T-helper 17 cell (primary cell): ENCODE results near the gene TNFSF18. TPM values are rescaled to one million over a fixed set of nuclear protein-coding genes. Genes with fewer than 3 reads are reported as not detected.

ENCODE experiments used
- ATAC-seq: fragments of 150-1000 bp; cut with Tn5 transposase; 2 replicates; pipeline ENCODE4 v1.10.0; 2021; ENCODE audit warnings: mild to moderate bottlenecking, moderate library complexity
- DNase-seq, 3 donors: peaks; one replicate each; pipeline versions ENCODE4 v3.0.0 to v3.0.0-alpha.2; 2020 to 2021
- H3K9me3 ChIP-seq: one replicate; pipeline ENCODE4 v1.7.0; 2013; ENCODE audit warnings: low read length, mild to moderate bottlenecking; ENCODE audit not compliant: control insufficient read depth, poor library complexity, severe bottlenecking
- H3K27ac Mint-ChIP-seq: one replicate; pipeline ENCODE4 v1.8.0; 2022; ENCODE audit warnings: mild to moderate bottlenecking, moderate library complexity, mixed read lengths
- H3K27me3 Mint-ChIP-seq: one replicate; pipeline ENCODE4 v1.8.0; 2022; ENCODE audit warnings: mixed read lengths
- H3K36me3 Mint-ChIP-seq: one replicate; pipeline ENCODE4 v1.8.0; 2022; ENCODE audit warnings: low read depth, mixed read lengths
- H3K4me1 Mint-ChIP-seq: one replicate; pipeline ENCODE4 v1.8.0; 2022; ENCODE audit warnings: mild to moderate bottlenecking, mixed read lengths
- H3K4me3 Mint-ChIP-seq: one replicate; pipeline ENCODE4 v1.8.0; 2022; ENCODE audit warnings: mild to moderate bottlenecking, moderate library complexity, mixed read lengths
- total RNA-seq, 4 donors: library from RNA in 2 of 4; stranded (reverse) in 2 of 4; gene quantifications; one replicate each; pipeline ENCODE4 v1.2.3 and lab custom pipeline; 2022 to 2026

The TNFSF18 gene
- total RNA-seq, 2 donors from 2014 or later = not detected

DNA sequence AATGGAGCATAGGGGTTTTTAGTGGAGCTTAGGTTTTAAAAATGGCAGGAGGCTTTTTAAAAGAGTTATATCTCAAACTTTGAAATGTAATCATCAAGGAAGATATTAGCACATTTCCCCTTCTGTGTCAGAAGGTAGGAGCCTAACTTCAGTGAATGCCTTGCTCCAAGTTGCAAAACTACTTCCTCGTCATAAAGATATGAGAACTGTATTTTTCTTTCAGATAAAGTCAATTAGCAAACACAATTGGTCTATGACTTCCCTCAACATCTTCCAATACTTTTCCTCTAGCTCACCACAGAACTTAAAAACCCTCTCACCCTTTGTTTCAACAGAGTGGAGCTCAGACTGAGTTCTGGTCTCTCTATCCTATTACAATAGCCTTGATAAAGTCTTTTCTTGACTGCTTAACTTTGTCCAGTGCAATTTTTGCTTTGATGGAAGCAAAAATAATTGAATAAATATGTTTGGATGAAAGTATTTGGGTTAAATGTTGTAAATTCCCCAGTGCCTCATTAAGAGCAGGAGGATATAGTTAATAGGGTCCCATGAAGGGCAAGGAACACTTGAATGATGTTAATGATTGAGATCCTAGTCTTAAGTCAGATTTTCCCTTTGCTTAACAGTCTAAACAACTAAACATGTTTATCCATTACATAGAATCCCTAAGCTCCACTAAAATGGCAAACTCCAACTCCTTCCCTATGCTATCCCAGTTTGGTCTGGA is 58.9 kb downstream of the TNFSF18 start:
- no peaks in the 10 kb centered on the region for H3K9me3 ChIP-seq
- no peak for DNase-seq
- no peak for ATAC-seq
- H3K36me3 Mint-ChIP-seq = no peaks in the 10 kb centered on the region
- H3K4me1 Mint-ChIP-seq = no peaks in the 10 kb centered on the region
- H3K27me3 Mint-ChIP-seq = no peaks in the 10 kb centered on the region
- no peak overlapping the region for H3K27ac Mint-ChIP-seq
- H3K4me3 Mint-ChIP-seq = no peak overlapping the region

DNA sequence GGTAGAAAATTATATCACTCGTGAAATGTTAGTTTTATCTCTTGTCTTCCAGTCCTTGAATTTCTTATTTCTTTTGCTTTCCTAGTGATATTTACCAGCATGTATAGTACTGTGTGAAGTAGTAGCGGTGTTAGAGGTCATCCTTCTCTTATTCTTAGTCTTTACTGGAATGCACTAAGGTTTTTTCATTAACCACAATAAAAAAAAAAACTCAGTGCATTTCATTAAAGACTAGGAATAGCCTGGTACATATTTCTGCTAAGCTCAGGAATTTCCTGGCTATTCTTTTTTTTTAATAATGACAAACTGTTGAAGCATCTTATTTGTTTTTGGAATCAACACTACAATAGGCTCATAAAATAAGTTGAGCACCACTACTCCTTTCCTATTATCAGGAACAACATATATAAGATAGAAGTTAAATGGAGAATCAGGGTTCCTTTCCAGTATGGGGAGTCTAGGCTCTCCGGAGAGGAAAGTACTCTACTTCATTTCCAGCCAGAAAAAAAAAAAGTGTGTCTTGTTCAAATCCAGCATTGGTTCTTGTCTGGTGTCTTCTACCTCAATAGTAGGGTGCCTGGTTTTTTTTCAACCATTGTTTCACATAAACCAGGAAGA is 60.0 kb downstream of the TNFSF18 start:
- ATAC-seq (no peak), DNase-seq (no peak)
- Mint-ChIP-seq H3K4me3 (no peak overlapping the region), H3K27me3 (no peaks in the 10 kb centered on the region), H3K4me1 (no peaks in the 10 kb centered on the region), H3K36me3 (no peaks in the 10 kb centered on the region), H3K27ac (no peak overlapping the region)
- H3K9me3 ChIP-seq = no peaks in the 10 kb centered on the region

Other genes starting within 250 kb of the TNFSF18 start
- gene TNFSF4, start 156.4 kb upstream of the TNFSF18 start, total RNA-seq = 10 to 100 TPM in 1 of 2 donors, 1 to 10 TPM in 1; 1.9 to 16.0 TPM